MM.1S (cell line): ENCODE results near the gene CREB3L1.

Source experiments
- DNase-seq: peaks from one replicate; pipeline ENCODE4 v3.0.0-alpha.2; 2015
- H2AFZ ChIP-seq: fragments of 300-600 bp; sonication (generic); 2 replicates; pipeline ENCODE4 v1.6.0; 2016; ENCODE audit warnings: antibody characterized with exemption, low read length
- H3F3A ChIP-seq: fragments of 300-600 bp; sonication (generic); 2 replicates; pipeline ENCODE4 v1.6.1; 2016; ENCODE audit warnings: mild to moderate bottlenecking, antibody characterized with exemption, low read length, moderate library complexity, mixed read lengths; ENCODE audit not compliant: insufficient read depth
- H3K27ac ChIP-seq: fragments of 300-600 bp; sonication (generic); 2 replicates; pipeline ENCODE4 v1.5.1; 2016; ENCODE audit warnings: mild to moderate bottlenecking, low read length
- H3K27me3 ChIP-seq: fragments of 300-600 bp; sonication (generic); replicated peaks from 2 replicates; pipeline ENCODE4 v1.6.0; 2016; ENCODE audit warnings: low read length; ENCODE audit not compliant: insufficient read depth
- H3K36me3 ChIP-seq: fragments of 300-600 bp; sonication (generic); replicated peaks from 2 replicates; pipeline ENCODE4 v1.6.1; 2016; ENCODE audit warnings: mild to moderate bottlenecking, low read length, mixed read lengths; ENCODE audit not compliant: insufficient read depth
- H3K4me1 ChIP-seq: fragments of 300-600 bp; sonication (generic); 2 replicates; pipeline ENCODE4 v1.6.1; 2016; ENCODE audit warnings: low read length, mixed read lengths
- H3K4me2 ChIP-seq: fragments of 300-600 bp; sonication (generic); 2 replicates; pipeline ENCODE4 v1.6.0; 2016; ENCODE audit warnings: low read depth, low read length
- H3K4me3 ChIP-seq: fragments of 300-600 bp; sonication (generic); 2 replicates; pipeline ENCODE4 v1.5.1; 2016; ENCODE audit warnings: low read length, mixed read lengths
- H3K79me2 ChIP-seq: fragments of 300-600 bp; sonication (generic); 2 replicates; pipeline ENCODE4 v1.6.1; 2016; ENCODE audit warnings: mixed run types, low read length, mixed read lengths
- H3K9ac ChIP-seq: fragments of 300-600 bp; sonication (generic); 2 replicates; pipeline ENCODE4 v1.6.1; 2016; ENCODE audit warnings: low read length, mixed read lengths
- H3K9me2 ChIP-seq: fragments of 300-600 bp; sonication (generic); replicated peaks from 2 replicates; pipeline ENCODE4 v1.6.1; 2016; ENCODE audit warnings: mild to moderate bottlenecking, low read length, mixed read lengths; ENCODE audit not compliant: insufficient read depth
- H3K9me3 ChIP-seq: fragments of 300-600 bp; sonication (generic); replicated peaks from 2 replicates; pipeline ENCODE4 v1.6.1; 2016; ENCODE audit warnings: mild to moderate bottlenecking, low read length, mixed read lengths; ENCODE audit not compliant: insufficient read depth
- H4K20me1 ChIP-seq: fragments of 300-600 bp; sonication (generic); 2 replicates; pipeline ENCODE4 v1.6.1; 2016; ENCODE audit warnings: mild to moderate bottlenecking, low read length, moderate library complexity, mixed read lengths; ENCODE audit not compliant: insufficient read depth
- EZH2 ChIP-seq: fragments of 300-600 bp; sonication (generic); optimal IDR thresholded peaks from 2 replicates; pipeline ENCODE3; 2017; ENCODE audit warnings: low read depth, mild to moderate bottlenecking, antibody characterized with exemption, low read length, mixed read lengths
- EZH2phosphoT487 ChIP-seq: fragments of 300-600 bp; sonication (generic); IDR thresholded peaks from 2 replicates; pipeline ENCODE4 v1.6.1; 2018; ENCODE audit warnings: antibody characterized with exemption, low read length
- TF ChIP-seq, protein P1 (sequence below): fragments of 300-600 bp; sonication (generic); IDR thresholded peaks from 2 replicates; pipeline ENCODE4 v1.5.1; 2016; ENCODE audit warnings: antibody characterized with exemption, low read length, mixed read lengths

CREB3L1 gene

DNA sequence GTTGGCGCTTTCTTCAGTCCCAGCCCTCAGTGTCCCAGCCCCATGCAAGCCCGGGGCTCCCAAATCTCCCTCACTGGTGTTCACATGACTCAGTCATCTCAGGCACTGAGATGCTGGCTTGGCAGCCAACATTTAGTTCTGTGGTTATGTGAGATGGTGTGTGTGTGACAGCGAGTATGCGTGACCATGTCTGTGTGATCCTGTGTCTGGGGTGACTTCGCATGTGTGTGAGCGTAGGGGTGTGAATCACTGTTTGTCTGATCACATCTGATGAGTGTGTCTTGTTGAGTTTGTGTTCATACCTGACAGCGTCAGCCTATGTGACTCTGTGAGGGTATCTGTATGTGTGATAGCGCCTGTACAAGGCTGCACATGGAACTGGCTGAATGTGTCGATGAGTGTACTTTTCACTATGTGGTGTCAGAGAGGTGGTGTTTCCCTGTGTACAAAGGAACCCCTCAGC, 16.2 kb downstream of the CREB3L1 start:
- TF ChIP-seq EZH2, result no peak
- TF ChIP-seq, protein P1, sequence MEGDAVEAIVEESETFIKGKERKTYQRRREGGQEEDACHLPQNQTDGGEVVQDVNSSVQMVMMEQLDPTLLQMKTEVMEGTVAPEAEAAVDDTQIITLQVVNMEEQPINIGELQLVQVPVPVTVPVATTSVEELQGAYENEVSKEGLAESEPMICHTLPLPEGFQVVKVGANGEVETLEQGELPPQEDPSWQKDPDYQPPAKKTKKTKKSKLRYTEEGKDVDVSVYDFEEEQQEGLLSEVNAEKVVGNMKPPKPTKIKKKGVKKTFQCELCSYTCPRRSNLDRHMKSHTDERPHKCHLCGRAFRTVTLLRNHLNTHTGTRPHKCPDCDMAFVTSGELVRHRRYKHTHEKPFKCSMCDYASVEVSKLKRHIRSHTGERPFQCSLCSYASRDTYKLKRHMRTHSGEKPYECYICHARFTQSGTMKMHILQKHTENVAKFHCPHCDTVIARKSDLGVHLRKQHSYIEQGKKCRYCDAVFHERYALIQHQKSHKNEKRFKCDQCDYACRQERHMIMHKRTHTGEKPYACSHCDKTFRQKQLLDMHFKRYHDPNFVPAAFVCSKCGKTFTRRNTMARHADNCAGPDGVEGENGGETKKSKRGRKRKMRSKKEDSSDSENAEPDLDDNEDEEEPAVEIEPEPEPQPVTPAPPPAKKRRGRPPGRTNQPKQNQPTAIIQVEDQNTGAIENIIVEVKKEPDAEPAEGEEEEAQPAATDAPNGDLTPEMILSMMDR, result no peak
- no peak for TF ChIP-seq EZH2phosphoT487
- Histone ChIP-seq H3F3A (no peaks in the 10 kb centered on the region), H3K9ac (no peak overlapping the region), H3K4me2 (no peak overlapping the region), H3K9me2 (no peaks in the 10 kb centered on the region), H3K4me3 (no peak overlapping the region), H2AFZ (no peak overlapping the region), H3K27me3 (peaks cover 51% of the 10 kb centered on the region), H3K36me3 (no peaks in the 10 kb centered on the region), H3K9me3 (no peaks in the 10 kb centered on the region), H3K79me2 (no peaks in the 10 kb centered on the region), H3K4me1 (no peaks in the 10 kb centered on the region), H4K20me1 (no peaks in the 10 kb centered on the region), H3K27ac (no peak overlapping the region)
- no peak for DNase-seq

DNA sequence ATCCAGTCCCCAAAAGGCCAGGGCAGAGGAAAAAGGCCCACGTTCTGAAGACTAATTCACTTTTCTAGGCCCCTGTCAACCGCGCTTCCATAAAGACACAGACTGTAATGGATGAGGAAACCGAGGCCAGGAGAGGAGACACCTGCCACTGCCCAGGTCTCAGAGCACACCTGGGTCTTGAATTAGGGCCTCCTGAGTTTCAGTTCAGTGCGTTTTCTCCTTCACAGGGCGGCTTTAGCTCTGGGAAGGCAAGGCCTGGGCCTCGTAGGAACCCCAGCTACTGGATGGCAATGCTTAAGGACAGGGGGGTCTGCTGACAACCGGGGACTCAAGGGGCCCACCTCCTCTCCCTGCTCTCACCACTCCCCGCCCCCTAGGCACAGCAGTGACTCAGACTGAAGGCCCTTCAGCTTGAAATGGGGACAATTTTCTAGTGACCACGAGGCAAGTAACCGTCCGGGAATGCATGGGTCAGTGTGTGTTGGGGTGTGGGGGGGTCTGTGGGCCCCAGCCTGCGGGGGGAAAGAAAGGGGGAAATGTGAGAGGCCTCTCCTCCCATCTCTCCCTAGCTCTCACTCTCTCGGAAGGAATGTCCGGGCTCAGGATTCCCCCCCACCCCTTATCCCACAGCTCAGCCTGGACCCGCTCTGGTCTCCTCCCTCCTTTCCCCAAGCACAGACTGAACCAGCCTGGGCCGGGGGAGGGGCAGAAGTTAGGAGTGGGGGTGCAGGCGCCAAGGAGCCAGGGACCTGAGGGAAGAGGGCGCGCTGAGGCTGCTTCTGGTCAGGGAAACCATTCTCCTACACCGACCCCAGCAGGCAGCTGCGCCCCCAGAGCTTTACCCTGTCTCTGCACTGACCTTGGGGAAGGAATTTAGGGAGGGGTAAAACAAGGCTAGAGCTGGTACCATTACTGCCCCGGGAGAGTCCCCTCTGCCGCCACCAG, 17.2 kb downstream of the CREB3L1 start:
- no peak overlapping the region for H3K27ac ChIP-seq

DNA sequence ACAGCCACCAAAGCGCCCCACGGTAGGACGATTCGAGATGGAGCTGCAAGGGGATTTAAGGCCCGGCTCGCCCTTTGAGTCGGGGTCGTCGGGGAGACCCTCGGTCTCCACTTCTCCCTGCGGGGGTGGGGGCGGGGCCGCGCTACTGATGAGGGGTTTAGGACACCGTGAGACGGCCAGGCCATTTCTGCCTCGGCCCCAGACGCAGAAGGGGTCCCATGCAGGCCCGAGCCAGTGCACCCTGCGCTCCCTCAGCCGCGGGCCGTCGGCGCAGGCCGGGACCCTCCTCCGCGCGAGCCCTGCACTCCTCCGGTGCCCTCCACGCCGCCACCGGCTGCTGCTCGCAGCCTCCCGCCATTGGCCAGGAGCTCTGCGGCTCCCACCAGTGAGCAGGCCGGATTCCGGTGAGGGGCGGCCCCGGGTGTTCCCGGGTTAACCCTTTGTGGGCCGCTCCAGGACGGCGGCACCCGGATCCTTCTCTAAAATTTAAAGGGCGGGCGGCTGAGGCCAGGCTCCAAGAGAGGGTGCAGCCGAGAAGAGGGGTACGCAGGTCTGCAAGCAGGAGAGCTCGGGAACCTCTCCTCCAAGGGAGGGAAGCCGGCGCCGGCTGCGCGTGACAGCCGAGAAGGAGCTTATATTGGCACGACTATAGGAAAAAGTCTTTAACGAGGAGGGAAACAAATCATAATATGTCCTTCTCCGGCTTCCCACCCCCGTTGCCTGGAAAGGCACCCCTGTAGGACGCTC, 18.0 kb downstream of the CREB3L1 start:
- H3K36me3 ChIP-seq, result no peaks in the 10 kb centered on the region
- no peaks in the 10 kb centered on the region for H3K9me3 ChIP-seq
- peak overlapping the region; percentile 60 for H3K4me3 ChIP-seq
- H3K27me3 ChIP-seq, result peaks cover 51% of the 10 kb centered on the region
- H3K9ac ChIP-seq, result peak overlapping the region; percentile 29; the same call in 1 of the 2 replicates
- peak; percentile 68 for DNase-seq
- no peaks in the 10 kb centered on the region for H4K20me1 ChIP-seq
- no peak overlapping the region for H3K27ac ChIP-seq
- peak overlapping the region; percentile 94 for H3K4me2 ChIP-seq
- H2AFZ ChIP-seq, result peak overlapping the region; percentile 71
- TF ChIP-seq EZH2 (no peak), EZH2phosphoT487 (no peak)
- TF ChIP-seq, protein P1, result no peak
- H3K4me1 ChIP-seq, result peaks cover 4% of the 10 kb centered on the region
- H3F3A ChIP-seq, result no peaks in the 10 kb centered on the region
- H3K9me2 ChIP-seq, result no peaks in the 10 kb centered on the region
- no peaks in the 10 kb centered on the region for H3K79me2 ChIP-seq

More for the DNA sequence above, 17.2 kb downstream of the CREB3L1 start:
- Histone ChIP-seq H2AFZ (peak overlapping the region; percentile 48), H3K9ac (no peak overlapping the region), H4K20me1 (no peaks in the 10 kb centered on the region), H3K9me3 (no peaks in the 10 kb centered on the region), H3K9me2 (no peaks in the 10 kb centered on the region), H3K36me3 (no peaks in the 10 kb centered on the region), H3K4me2 (peak overlapping the region; percentile 94; the same call in 1 of the 2 replicates), H3K4me1 (no peaks in the 10 kb centered on the region), H3F3A (no peaks in the 10 kb centered on the region), H3K4me3 (peak overlapping the region; percentile 60), H3K79me2 (no peaks in the 10 kb centered on the region), H3K27me3 (peaks cover 51% of the 10 kb centered on the region)
- TF ChIP-seq EZH2 (no peak), EZH2phosphoT487 (no peak)
- TF ChIP-seq, protein P1, result no peak
- DNase-seq, result no peak
